Thoracic aorta (tissue), 2 donors: ENCODE results near the gene NOX3. TPM values are rescaled to one million over a fixed set of nuclear protein-coding genes. Genes with fewer than 3 reads are reported as not detected.

Experiments used
- ATAC-seq: fragments of 150-250 bp; one replicate; pipeline ENCODE4 v1.8.0; 2017; ENCODE audit warnings: low read depth; ENCODE audit not compliant: insufficient number of reproducible peaks, low FRiP score
- DNase-seq: peaks from one replicate; pipeline ENCODE4 v3.0.0-alpha.2; 2020; ENCODE audit warnings: low spot score
- H3K27ac ChIP-seq, 2 donors: fragments of 200-600 bp; sonication (generic); 1 replicate in 1 of 2; 2 replicates in 1 of 2; pipeline ENCODE4 v1.5.1; 2016; ENCODE audit warnings: mild to moderate bottlenecking in 2 of 2, moderate library complexity in 2 of 2
- H3K27me3 ChIP-seq: fragments of 200-600 bp; sonication (generic); replicated peaks from 2 replicates; pipeline ENCODE4 v1.6.0; 2016; ENCODE audit warnings: mild to moderate bottlenecking; ENCODE audit not compliant: insufficient read depth
- H3K36me3 ChIP-seq: fragments of 200-600 bp; sonication (generic); one replicate; pipeline ENCODE4 v1.5.1; 2016
- H3K4me1 ChIP-seq, 2 donors: fragments of 200-600 bp; sonication (generic); 1 replicate in 1 of 2; 2 replicates in 1 of 2; pipeline versions ENCODE4 v1.5.1 to v1.6.0; 2016; ENCODE audit warnings: low read depth in 2 of 2, mild to moderate bottlenecking in 1 of 2; ENCODE audit not compliant: control insufficient read depth in 1 of 2
- H3K4me3 ChIP-seq: fragments of 200-600 bp; sonication (generic); 2 replicates; pipeline ENCODE4 v1.5.1; 2016; ENCODE audit warnings: mild to moderate bottlenecking
- H3K9me3 ChIP-seq: fragments of 200-600 bp; sonication (generic); 2 replicates; pipeline ENCODE4 v1.5.1; 2016
- total RNA-seq, 2 donors: library from RNA; depleted of rRNA; stranded (reverse); fragments of >200 nt; gene quantifications; one replicate each; pipeline versions ENCODE4 v1.1.0 to v1.2.3, GENCODE V29; 2016
- TF ChIP-seq, protein P1 (sequence below): fragments of 200-600 bp; sonication (generic); IDR thresholded peaks from one replicate; pipeline ENCODE4 v1.5.1; 2019; ENCODE audit warnings: antibody characterized with exemption

Gene NOX3
- total RNA-seq, 2 donors from 2014 or later, result not detected

- no peak for DNase-seq
Observed at GRCh38 chr6:155387481-155387880, 68.2 kb downstream of the NOX3 start.

GRCh38 chr6:155384321-155384952, 71.2 kb downstream of the NOX3 start:
- no peaks in the 10 kb centered on the region for H3K27me3 ChIP-seq
- no peak overlapping the region for H3K4me3 ChIP-seq
- TF ChIP-seq, protein P1, sequence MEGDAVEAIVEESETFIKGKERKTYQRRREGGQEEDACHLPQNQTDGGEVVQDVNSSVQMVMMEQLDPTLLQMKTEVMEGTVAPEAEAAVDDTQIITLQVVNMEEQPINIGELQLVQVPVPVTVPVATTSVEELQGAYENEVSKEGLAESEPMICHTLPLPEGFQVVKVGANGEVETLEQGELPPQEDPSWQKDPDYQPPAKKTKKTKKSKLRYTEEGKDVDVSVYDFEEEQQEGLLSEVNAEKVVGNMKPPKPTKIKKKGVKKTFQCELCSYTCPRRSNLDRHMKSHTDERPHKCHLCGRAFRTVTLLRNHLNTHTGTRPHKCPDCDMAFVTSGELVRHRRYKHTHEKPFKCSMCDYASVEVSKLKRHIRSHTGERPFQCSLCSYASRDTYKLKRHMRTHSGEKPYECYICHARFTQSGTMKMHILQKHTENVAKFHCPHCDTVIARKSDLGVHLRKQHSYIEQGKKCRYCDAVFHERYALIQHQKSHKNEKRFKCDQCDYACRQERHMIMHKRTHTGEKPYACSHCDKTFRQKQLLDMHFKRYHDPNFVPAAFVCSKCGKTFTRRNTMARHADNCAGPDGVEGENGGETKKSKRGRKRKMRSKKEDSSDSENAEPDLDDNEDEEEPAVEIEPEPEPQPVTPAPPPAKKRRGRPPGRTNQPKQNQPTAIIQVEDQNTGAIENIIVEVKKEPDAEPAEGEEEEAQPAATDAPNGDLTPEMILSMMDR, result no peak
- DNase-seq, result no peak
- no peak overlapping the region for H3K27ac ChIP-seq
- ATAC-seq, result no peak
- no peaks in the 10 kb centered on the region for H3K4me1 ChIP-seq
- H3K9me3 ChIP-seq, result no peaks in the 10 kb centered on the region
- H3K36me3 ChIP-seq, result no peaks in the 10 kb centered on the region

More at GRCh38 chr6:155387481-155387880, 68.2 kb downstream of the NOX3 start:
- TF ChIP-seq, protein P1, result no peak
- Histone ChIP-seq H3K36me3 (no peaks in the 10 kb centered on the region), H3K4me1 (no peaks in the 10 kb centered on the region), H3K27me3 (no peaks in the 10 kb centered on the region), H3K27ac (no peak overlapping the region), H3K9me3 (no peaks in the 10 kb centered on the region), H3K4me3 (no peak overlapping the region)
- ATAC-seq, result no peak

GRCh38 chr6:155383913-155384312, 71.7 kb downstream of the NOX3 start:
- ATAC-seq, result no peak
- H3K36me3 ChIP-seq, result no peaks in the 10 kb centered on the region

DNA sequence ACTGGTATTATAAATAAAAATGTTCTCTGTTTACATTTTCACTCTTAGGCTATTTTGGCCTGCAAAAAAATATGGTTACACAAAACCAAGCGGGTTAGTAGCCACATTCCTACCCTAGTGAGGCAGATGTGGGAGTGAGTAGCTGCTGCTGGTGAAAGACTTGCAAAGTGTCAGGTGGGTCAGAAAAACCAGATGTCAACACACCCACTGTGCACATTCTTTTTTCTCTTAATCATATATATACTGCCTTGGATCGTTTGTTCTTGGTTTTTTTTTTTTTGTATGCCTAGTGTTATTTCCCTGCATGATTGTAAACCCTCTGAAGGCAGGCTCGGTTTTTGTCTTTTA, 73.3 kb downstream of the NOX3 start:
- no peaks in the 10 kb centered on the region for H3K9me3 ChIP-seq
- TF ChIP-seq, protein P1, result no peak
- H3K4me1 ChIP-seq, result no peaks in the 10 kb centered on the region
- ATAC-seq, result no peak
- no peak overlapping the region for H3K27ac ChIP-seq
- DNase-seq, result no peak
- H3K36me3 ChIP-seq, result no peaks in the 10 kb centered on the region
- no peaks in the 10 kb centered on the region for H3K27me3 ChIP-seq
- H3K4me3 ChIP-seq, result no peak overlapping the region

More at GRCh38 chr6:155383913-155384312, 71.7 kb downstream of the NOX3 start:
- no peak overlapping the region for H3K4me3 ChIP-seq
- no peak for DNase-seq
- H3K4me1 ChIP-seq, result no peaks in the 10 kb centered on the region
- H3K9me3 ChIP-seq, result no peaks in the 10 kb centered on the region
- H3K27ac ChIP-seq, result no peak overlapping the region
- H3K27me3 ChIP-seq, result no peaks in the 10 kb centered on the region
- TF ChIP-seq, protein P1, result no peak

DNA sequence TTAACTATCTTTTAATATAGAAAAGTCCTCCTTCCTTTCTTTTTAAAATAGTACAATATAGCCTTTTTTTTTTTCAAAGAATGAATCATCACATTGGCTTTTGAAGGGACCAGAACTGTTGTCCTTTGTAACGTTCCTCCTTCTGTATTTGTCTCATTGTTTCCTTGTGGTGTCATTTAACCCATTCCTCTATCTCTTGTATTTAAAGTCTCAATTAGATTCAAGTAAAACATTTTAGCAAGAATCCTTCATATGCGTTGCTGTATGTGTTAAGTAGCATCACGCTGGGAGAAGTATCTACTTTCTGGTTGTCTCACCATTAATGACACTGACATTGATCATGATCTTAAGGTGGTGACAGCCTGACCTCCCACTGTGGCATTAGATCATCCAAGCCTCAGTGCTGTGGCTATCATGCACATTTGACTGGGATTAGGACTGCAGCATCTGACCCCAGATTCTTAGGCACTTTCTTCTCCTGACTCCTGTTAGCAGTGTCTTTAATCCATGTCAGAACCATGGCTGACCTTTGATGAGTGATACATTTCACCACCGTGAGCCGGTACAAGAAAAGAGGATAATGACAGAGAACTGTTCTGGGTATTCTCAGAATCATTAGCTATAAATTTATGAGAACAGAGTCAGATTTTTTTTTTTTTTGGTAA, 73.8 kb downstream of the NOX3 start:
- no peak for DNase-seq
- no peaks in the 10 kb centered on the region for H3K27me3 ChIP-seq
- no peak overlapping the region for H3K4me3 ChIP-seq

More for the DNA sequence above, 73.8 kb downstream of the NOX3 start:
- no peaks in the 10 kb centered on the region for H3K9me3 ChIP-seq
- H3K36me3 ChIP-seq, result no peaks in the 10 kb centered on the region
- no peak for ATAC-seq
- TF ChIP-seq, protein P1, result no peak
- H3K27ac ChIP-seq, result no peak overlapping the region
- no peaks in the 10 kb centered on the region for H3K4me1 ChIP-seq
